C4-2B (cell line): ENCODE measurements around the gene DYNLT2.

Source experiments
- H3K27ac ChIP-seq: fragments of 450-650 bp; 2 replicates; pipeline ENCODE4 v1.5.1; 2017
- ZFX ChIP-seq: fragments of 450-650 bp; IDR thresholded peaks from 2 replicates; pipeline ENCODE4 v1.6.1; 2017
- TF ChIP-seq, protein P1 (sequence below): fragments of 450-650 bp; conservative IDR thresholded peaks from 2 replicates; pipeline ENCODE4 v1.5.1; 2017; ENCODE audit warnings: mild to moderate bottlenecking

DYNLT2 gene

DNA sequence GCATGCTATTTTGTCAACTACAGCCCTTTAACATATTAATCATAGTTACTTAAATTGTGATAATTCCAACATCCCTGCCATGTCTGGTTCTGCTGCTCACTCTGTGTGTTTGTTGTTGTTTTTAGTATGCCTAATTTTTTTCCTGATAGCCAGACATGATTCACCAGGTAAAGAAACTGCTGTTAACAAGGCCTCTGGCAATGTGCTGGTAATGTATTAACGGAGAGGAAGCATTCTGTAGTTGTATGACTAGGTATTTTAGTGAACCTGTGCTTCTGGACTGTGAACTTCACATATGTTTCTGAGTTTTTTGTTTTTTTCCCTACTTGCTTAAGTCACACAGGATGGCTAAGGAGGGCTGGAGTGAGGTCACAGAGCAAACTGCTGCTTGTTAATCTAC is 4.8 kb downstream of the DYNLT2 start:
- no peak for TF ChIP-seq ZFX
- TF ChIP-seq, protein P1, sequence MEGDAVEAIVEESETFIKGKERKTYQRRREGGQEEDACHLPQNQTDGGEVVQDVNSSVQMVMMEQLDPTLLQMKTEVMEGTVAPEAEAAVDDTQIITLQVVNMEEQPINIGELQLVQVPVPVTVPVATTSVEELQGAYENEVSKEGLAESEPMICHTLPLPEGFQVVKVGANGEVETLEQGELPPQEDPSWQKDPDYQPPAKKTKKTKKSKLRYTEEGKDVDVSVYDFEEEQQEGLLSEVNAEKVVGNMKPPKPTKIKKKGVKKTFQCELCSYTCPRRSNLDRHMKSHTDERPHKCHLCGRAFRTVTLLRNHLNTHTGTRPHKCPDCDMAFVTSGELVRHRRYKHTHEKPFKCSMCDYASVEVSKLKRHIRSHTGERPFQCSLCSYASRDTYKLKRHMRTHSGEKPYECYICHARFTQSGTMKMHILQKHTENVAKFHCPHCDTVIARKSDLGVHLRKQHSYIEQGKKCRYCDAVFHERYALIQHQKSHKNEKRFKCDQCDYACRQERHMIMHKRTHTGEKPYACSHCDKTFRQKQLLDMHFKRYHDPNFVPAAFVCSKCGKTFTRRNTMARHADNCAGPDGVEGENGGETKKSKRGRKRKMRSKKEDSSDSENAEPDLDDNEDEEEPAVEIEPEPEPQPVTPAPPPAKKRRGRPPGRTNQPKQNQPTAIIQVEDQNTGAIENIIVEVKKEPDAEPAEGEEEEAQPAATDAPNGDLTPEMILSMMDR: no peak
- H3K27ac ChIP-seq: no peak overlapping the region

DNA sequence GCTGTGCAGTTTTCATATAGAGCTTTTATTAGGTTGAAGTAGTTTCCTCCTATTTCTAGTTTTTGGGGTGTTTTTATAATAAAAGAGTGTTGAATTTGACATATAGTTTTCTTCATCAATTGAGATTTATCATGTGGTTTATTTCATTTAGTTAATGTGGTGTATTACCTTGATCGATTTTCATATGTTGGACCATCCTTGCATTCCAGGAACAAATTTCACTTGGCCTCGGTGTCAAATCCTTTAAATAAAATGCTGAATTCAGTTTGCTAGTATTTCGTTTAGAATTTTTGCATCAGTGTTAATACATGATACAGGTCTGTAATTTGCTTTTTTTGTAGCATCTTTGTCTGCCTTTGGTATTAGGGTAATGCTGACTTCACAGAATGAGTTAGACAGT is 6.0 kb downstream of the DYNLT2 start:
- no peak for TF ChIP-seq ZFX
- TF ChIP-seq, protein P1: no peak
- no peak overlapping the region for H3K27ac ChIP-seq

DNA sequence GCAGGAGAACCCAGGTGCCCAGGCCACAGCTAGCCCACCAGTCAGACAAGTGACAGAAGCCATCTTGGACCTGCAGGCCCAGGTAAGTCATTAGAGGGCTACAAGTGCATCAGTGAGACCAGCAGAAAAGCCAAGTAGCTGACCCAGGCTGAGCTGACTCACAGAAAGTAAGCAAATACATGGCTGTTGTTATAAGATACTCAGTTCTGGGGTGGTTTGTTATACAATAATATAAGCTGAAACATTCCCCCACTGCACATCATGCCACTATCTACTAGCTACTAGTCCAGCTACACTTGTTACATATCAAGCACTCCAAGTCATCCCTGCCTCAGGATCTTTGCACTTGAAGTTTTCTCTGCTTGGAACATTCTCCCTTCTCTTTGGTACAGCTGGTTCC is 10.0 kb downstream of the DYNLT2 start:
- no peak for TF ChIP-seq ZFX
- TF ChIP-seq, protein P1: no peak
- H3K27ac ChIP-seq: no peak overlapping the region

DNA sequence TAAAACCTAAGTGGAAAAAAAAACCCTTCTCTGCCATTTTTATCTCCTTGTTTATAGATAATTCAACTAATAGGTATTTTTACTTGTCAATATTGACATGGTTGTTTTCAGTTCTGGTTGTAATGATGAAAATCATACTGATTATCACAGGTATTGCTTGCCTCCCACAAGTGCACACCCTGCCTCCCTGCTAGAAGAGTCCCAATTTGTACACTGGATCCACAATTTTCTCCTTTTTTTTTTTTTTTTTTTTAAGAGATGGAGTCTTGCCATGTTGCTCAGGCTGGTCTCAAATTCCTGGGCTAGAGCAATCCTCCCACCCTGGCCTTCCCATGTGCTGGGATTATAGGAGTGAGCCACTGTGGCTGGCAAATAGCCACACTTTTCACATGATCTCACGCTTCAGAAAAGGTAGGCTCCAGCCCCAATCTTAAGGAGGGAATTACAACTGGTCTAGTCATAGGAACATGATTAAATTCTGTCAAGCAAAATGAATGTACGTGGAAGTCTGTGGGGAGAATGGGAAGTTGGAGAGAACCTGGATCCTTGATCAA is 12.3 kb downstream of the DYNLT2 start:
- TF ChIP-seq, protein P1: no peak
- TF ChIP-seq ZFX: no peak
- H3K27ac ChIP-seq: no peak overlapping the region

DNA sequence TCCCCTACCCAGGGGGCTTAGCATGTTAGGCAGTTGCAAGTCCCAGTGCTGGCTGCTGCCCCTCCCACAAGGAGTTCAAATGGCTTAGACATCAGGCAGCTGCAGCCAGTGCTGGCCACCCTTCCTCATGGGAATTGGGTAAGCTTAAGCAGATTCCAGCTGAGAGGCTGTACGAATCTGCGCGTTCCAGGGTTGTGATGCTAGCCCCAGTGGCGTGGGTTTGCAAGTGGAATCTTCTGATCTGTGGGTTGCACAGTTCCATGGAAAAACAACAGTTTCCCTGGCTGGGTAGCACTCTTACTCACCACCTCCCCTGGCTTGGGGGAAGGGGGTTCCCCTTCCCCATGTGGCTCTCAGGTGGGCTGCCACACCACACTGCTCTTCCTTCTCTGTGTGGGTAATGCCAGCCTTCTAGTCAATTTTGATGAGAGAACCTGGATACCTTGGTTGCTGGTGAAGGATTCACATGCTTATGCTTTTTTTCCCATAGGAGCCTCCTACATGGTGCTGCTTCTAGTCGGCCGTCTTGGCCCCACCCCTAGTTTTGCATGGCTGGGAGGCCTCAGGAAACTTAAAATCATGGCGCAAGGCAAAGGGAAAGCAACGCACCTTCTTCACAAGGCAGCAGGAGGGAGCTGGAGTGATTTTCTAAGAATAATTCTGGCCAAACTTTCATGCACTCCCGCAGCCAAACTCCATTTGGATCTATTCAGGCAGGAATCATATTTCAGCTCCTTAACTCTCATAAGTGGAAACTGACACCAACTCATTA is 13.0 kb downstream of the DYNLT2 start:
- H3K27ac ChIP-seq: no peak overlapping the region
- TF ChIP-seq, protein P1: no peak

DNA sequence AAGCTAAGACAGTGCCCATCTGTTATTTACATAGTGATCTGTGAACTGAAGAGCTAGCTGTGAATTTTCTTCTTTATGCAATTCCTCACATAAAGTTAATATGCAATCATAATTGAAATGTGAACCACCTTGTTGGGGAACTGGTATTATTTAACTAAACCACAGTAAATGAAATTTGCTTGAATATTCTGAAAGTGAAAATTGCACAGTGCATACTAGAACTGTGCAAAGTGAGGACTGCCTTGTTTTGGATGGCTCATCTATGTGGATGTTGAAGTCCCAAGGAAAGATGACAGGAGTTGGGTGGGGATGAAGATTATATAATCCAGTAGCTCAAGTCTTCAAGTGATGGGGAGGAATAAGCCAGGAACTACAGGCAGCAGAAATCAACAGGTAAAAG is 21.4 kb downstream of the DYNLT2 start:
- no peak for TF ChIP-seq ZFX
- TF ChIP-seq, protein P1: no peak

DNA sequence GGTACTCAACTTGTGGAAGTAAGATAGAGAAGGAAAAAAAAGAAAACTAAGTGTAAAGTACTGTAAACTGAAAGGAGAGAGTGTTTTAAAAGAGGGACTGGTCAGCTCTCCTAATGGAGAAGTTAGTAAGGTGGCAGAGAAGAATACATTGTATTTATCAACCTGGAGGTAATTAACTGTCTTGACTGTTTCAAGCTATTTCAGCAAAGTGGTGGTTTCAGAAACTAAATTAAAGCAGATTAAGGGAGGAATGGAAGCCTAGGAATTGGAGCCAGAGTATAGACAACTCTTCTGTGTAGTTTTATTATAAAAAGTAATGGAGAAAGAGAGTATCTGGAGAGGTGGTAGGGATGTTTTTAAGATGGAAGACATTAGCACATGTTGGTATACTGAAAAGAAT is 24.4 kb downstream of the DYNLT2 start:
- H3K27ac ChIP-seq: no peak overlapping the region
- TF ChIP-seq, protein P1: no peak
- no peak for TF ChIP-seq ZFX

More for the DNA sequence above, 21.4 kb downstream of the DYNLT2 start:
- H3K27ac ChIP-seq: no peak overlapping the region
